Measurements from ENCODE around the gene NT5C2. TPM values are rescaled to one million over a fixed set of nuclear protein-coding genes. Genes with fewer than 3 reads are reported as not detected.
A peak's percentile ranks its signal among the peaks of the same experiment; 100 is the strongest.
"Not testable (repeated sequence)": the region's sequence is repeated elsewhere in the genome, so short reads cannot be mapped to it uniquely, and the experiment has no call there.

Gene NT5C2
- total RNA-seq, 2 experiments from 2014 or later = 60.8 to 62.0 TPM

DNA sequence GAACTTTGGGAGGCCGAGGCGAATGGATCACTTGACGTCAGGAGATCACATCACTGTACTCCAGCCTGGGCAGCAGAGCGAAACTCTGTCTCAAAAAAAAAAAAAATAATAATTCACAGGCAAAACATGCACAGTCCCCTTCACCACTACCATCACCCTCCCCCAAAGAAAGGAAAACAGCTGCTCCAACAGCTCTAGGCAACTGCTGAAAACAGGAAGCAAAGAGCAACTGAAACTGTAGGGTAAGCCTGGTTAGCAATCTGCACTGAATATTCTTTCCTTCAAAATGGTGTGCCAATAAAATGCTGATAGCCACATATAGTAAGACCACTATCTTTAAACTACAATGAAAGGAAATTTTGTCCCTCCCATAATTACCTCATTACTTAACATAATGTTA is 11.8 kb downstream of the NT5C2 start:
- H3K27ac Mint-ChIP-seq = peak overlapping the region; percentile 11
- H3K36me3 Mint-ChIP-seq (ENCODE audit: low read depth) = peaks cover 36% of the 10 kb centered on the region
- no peaks in the 10 kb centered on the region for H3K27me3 Mint-ChIP-seq (ENCODE audit: low read depth)
- DNase-seq (no peak), ATAC-seq (peak; percentile 52)
- CTCF ChIA-PET = no interaction called here
- POLR2A ChIA-PET = interaction anchor here (1.0 kb wide), 1 partner anchor 11 kb away, joined by 4 read pairs; the partner anchor contains the start of gene NT5C2
- H3K9me3 Mint-ChIP-seq (ENCODE audit: insufficient read depth) = no peaks in the 10 kb centered on the region
- H3K4me1 Mint-ChIP-seq (ENCODE audit: low read depth) = peaks cover 37% of the 10 kb centered on the region
- H3K4me3 Mint-ChIP-seq = no peak overlapping the region

GRCh38 chr10:103180491-103180890 is 12.6 kb downstream of the NT5C2 start:
- ATAC-seq = no peak
- peaks cover 35% of the 10 kb centered on the region for H3K36me3 Mint-ChIP-seq (ENCODE audit: low read depth)
- H3K27me3 Mint-ChIP-seq (ENCODE audit: low read depth) = no peaks in the 10 kb centered on the region
- H3K9me3 Mint-ChIP-seq (ENCODE audit: insufficient read depth) = no peaks in the 10 kb centered on the region
- no peak overlapping the region for H3K27ac Mint-ChIP-seq
- no peak overlapping the region for H3K4me3 Mint-ChIP-seq
- DNase-seq = no peak
- peaks cover 30% of the 10 kb centered on the region for H3K4me1 Mint-ChIP-seq (ENCODE audit: low read depth)
- ChIA-PET POLR2A (no interaction called here), CTCF (no interaction called here)

DNA sequence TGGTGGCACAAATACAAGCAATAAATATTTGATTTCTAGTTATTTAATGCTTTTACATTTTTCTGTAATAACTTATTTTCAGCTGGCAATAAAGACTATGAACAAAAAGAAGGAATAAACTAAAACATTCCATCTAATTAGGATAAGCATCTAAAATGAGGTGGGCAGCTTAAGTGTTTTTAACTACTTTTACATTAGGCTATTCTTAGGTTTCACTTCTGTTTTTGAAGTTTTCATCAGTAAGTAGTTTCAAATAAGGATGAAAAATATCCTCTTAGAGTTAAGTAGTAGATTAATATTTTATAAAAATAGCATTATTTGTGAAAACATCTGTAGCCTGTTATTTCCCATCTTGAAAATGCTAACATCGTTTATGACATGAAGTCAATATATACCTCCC is 15.9 kb downstream of the NT5C2 start:
- H3K36me3 Mint-ChIP-seq (ENCODE audit: low read depth) = peaks cover 35% of the 10 kb centered on the region
- no peaks in the 10 kb centered on the region for H3K9me3 Mint-ChIP-seq (ENCODE audit: insufficient read depth)
- no peaks in the 10 kb centered on the region for H3K27me3 Mint-ChIP-seq (ENCODE audit: low read depth)
- peaks cover 15% of the 10 kb centered on the region for H3K4me1 Mint-ChIP-seq (ENCODE audit: low read depth)
- ChIA-PET POLR2A (interaction anchor here (1.8 kb wide), 1 partner anchor 15 kb away, joined by 10 read pairs; the partner anchor contains the start of gene NT5C2), CTCF (no interaction called here)
- no peak overlapping the region for H3K4me3 Mint-ChIP-seq
- ATAC-seq (no peak), DNase-seq (no peak)
- no peak overlapping the region for H3K27ac Mint-ChIP-seq

DNA sequence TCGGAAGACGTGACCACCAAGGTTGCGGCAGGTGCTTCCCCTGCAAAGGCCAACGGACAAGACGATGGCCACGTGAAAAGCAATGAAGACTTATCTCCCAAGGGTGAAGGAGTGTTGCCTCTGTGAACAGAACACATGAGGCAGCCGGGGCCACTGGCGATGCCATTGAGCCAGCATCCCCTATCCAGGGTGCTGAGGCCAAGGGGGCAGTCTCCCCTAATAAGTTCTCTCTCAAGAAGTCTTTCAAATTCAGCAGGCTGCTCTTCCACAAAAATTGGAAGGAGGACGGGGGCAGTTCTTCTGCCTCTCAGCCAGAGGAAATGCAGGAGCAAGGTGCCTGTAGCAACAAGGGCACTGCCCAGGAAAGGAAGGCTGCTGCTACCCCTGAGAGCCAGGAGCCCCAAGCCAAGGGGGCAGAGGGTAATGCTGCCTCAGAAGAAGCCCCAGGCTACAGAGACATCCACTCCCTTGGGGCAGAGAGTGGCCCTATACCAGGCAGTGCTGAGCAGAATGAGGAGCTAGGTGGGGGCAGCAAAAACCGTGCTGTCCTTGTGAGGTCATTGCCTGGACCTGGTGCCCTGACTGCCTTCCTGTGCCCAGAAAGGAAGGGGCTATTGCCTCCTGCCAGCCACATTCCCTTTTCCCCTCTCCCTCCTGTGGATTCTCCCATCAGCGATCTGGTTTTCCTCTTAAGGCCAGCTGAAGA is 17.3 kb downstream of the NT5C2 start:
- H3K27ac Mint-ChIP-seq = no peak overlapping the region
- no peak for DNase-seq
- H3K36me3 Mint-ChIP-seq (ENCODE audit: low read depth) = peaks cover 31% of the 10 kb centered on the region
- no peak overlapping the region for H3K4me3 Mint-ChIP-seq
- peaks cover 6% of the 10 kb centered on the region for H3K4me1 Mint-ChIP-seq (ENCODE audit: low read depth)
- H3K27me3 Mint-ChIP-seq (ENCODE audit: low read depth) = no peaks in the 10 kb centered on the region
- H3K9me3 Mint-ChIP-seq (ENCODE audit: insufficient read depth) = no peaks in the 10 kb centered on the region
- ChIA-PET POLR2A (no interaction called here), CTCF (no interaction called here)
- ATAC-seq = no peak

DNA sequence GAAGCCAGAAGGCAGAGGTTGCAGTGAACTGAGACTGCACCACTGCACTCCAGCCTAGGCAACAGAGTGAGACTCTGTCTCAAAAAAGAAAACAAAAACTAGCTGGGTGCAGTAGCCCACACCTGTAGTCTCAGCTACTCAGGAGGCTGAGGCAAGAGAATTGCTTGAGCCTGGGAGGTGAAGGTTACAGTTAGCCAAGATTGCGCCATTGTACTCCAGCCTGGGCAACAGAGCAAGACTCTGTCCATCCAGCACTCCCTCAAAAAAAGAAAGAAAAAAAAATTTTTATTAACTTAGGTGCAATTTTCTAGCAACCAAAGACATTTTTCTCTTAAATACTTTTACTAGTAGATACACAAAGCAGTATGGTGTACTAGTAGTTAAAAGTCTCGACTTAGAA is 18.7 kb downstream of the NT5C2 start:
- H3K4me3 Mint-ChIP-seq; ATAC-seq; H3K4me1 Mint-ChIP-seq (ENCODE audit: low read depth); DNase-seq; CTCF ChIA-PET; H3K27ac Mint-ChIP-seq; H3K9me3 Mint-ChIP-seq (ENCODE audit: insufficient read depth); H3K27me3 Mint-ChIP-seq (ENCODE audit: low read depth): not testable (repeated sequence)
- H3K36me3 Mint-ChIP-seq (ENCODE audit: low read depth) = peaks cover 28% of the 10 kb centered on the region
- POLR2A ChIA-PET = interaction anchor here (1.1 kb wide), 1 partner anchor 18 kb away, joined by 3 read pairs; no protein-coding TSS in a partner anchor

- POLR2A ChIA-PET = no interaction called here
- H3K36me3 Mint-ChIP-seq (ENCODE audit: low read depth) = peaks cover 28% of the 10 kb centered on the region
Measured at GRCh38 chr10:103171278-103171677, 21.8 kb downstream of the NT5C2 start.

DNA sequence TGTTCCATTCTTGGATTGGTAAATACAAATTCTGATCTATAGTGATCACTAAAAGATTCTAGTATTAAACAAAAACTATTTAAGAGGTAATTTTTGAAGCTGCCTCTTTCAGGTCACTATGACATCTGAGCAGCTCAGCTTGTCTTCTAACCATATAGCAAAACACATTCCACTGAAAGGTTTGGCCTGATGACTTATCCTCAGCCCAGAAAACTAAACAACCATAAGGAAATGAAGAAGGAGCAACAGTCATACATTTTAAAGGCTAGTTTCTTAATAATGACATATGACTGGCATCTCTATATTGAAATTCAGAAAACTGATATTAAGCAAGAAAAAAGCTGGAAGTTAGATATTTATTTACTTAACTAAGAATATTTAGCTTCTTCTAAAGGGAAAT is 24.6 kb downstream of the NT5C2 start:
- ChIA-PET POLR2A (no interaction called here), CTCF (no interaction called here)
- DNase-seq (no peak), ATAC-seq (no peak)
- peaks cover 32% of the 10 kb centered on the region for H3K36me3 Mint-ChIP-seq (ENCODE audit: low read depth)
- no peak overlapping the region for H3K4me3 Mint-ChIP-seq
- peaks cover 4% of the 10 kb centered on the region for H3K9me3 Mint-ChIP-seq (ENCODE audit: insufficient read depth)
- H3K27ac Mint-ChIP-seq = no peak overlapping the region
- peaks cover 3% of the 10 kb centered on the region for H3K4me1 Mint-ChIP-seq (ENCODE audit: low read depth)
- no peaks in the 10 kb centered on the region for H3K27me3 Mint-ChIP-seq (ENCODE audit: low read depth)

More at GRCh38 chr10:103171278-103171677, 21.8 kb downstream of the NT5C2 start:
- no peaks in the 10 kb centered on the region for H3K27me3 Mint-ChIP-seq (ENCODE audit: low read depth)
- H3K4me1 Mint-ChIP-seq (ENCODE audit: low read depth) = peaks cover 3% of the 10 kb centered on the region
- peak overlapping the region; percentile 16 for H3K27ac Mint-ChIP-seq
- no peak overlapping the region for H3K4me3 Mint-ChIP-seq
- CTCF ChIA-PET = no interaction called here
- no peaks in the 10 kb centered on the region for H3K9me3 Mint-ChIP-seq (ENCODE audit: insufficient read depth)
- DNase-seq = no peak
- no peak for ATAC-seq

DNA sequence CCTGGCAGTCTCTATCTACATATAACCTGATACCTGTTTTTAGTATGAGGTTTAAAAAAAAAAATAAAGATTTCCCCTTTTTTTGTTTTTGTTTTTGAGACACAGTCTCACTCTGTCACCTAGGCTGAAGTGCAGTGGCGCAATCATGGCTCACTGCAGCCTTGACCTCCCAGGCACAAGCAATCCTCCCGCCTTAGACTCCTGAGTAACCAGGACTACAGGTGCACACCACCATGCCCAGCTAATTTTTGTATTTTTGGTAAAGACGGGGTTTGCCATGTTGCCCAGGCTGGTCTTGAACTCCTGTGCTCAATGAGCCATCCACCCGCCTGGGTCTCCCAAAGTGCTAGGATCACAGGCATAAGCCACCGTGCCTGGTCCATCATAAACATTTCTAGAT is 25.5 kb downstream of the NT5C2 start:
- CTCF ChIA-PET; H3K4me3 Mint-ChIP-seq; H3K4me1 Mint-ChIP-seq (ENCODE audit: low read depth); POLR2A ChIA-PET; DNase-seq; H3K27ac Mint-ChIP-seq; H3K27me3 Mint-ChIP-seq (ENCODE audit: low read depth); H3K9me3 Mint-ChIP-seq (ENCODE audit: insufficient read depth); ATAC-seq: not testable (repeated sequence)
- H3K36me3 Mint-ChIP-seq (ENCODE audit: low read depth) = peaks cover 31% of the 10 kb centered on the region

GRCh38 chr10:103166523-103166922 is 26.5 kb downstream of the NT5C2 start:
- H3K9me3 Mint-ChIP-seq (ENCODE audit: insufficient read depth) = peaks cover 4% of the 10 kb centered on the region
- CTCF ChIA-PET = no interaction called here

DNA sequence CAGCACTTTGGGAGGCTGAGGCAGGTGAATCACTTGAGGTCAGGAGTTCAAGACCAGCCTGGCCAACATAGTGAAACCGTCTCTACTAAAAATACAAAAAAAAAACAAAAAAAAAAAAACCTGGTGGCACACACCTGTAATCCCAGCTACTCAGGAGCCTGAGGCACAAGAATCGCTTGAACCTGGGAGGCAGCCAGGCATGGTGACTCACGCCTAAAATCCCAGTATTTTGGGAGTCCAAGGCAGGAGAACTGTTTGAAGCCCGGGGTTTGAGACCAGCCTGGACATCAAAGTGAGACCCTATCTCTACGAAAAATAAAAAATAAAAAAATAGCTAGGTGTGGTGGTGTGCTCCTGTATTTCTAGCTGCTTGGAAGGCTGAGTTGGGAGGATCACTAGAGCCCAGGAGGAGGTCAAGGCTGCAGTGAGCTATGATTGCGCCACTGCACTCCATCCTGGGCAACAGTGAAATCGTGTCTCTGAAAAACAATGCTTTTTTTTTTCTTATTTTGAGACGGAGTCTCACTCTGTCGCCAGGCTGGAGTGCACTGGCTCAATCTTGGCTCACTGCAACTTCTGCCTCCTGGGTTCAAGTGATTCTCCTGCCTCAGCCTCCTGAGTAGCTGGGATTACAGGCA is 29.2 kb downstream of the NT5C2 start:
- ChIA-PET POLR2A (interaction anchor here (0.6 kb wide), 1 partner anchor 28 kb away, joined by 3 read pairs; no protein-coding TSS in a partner anchor), CTCF (interaction anchor here (0.9 kb wide), 1 partner anchor 8 kb away, joined by 3 read pairs; no protein-coding TSS in a partner anchor)
- DNase-seq; H3K4me1 Mint-ChIP-seq (ENCODE audit: low read depth); ATAC-seq; H3K4me3 Mint-ChIP-seq; H3K27me3 Mint-ChIP-seq (ENCODE audit: low read depth); H3K9me3 Mint-ChIP-seq (ENCODE audit: insufficient read depth); H3K27ac Mint-ChIP-seq: not testable (repeated sequence)
- peaks cover 32% of the 10 kb centered on the region for H3K36me3 Mint-ChIP-seq (ENCODE audit: low read depth)

More at GRCh38 chr10:103166523-103166922, 26.5 kb downstream of the NT5C2 start:
- no peak overlapping the region for H3K27ac Mint-ChIP-seq
- H3K27me3 Mint-ChIP-seq (ENCODE audit: low read depth) = no peaks in the 10 kb centered on the region
- ATAC-seq = no peak
- no peak overlapping the region for H3K4me3 Mint-ChIP-seq
- POLR2A ChIA-PET = no interaction called here
- H3K36me3 Mint-ChIP-seq (ENCODE audit: low read depth) = peaks cover 32% of the 10 kb centered on the region
- peaks cover 3% of the 10 kb centered on the region for H3K4me1 Mint-ChIP-seq (ENCODE audit: low read depth)
- no peak for DNase-seq

- Mint-ChIP-seq H3K36me3 (ENCODE audit: low read depth) (peaks cover 27% of the 10 kb centered on the region), H3K4me1 (ENCODE audit: low read depth) (no peaks in the 10 kb centered on the region), H3K27ac (no peak overlapping the region), H3K9me3 (ENCODE audit: insufficient read depth) (no peaks in the 10 kb centered on the region), H3K27me3 (ENCODE audit: low read depth) (no peaks in the 10 kb centered on the region), H3K4me3 (no peak overlapping the region)
- ChIA-PET POLR2A (no interaction called here), CTCF (no interaction called here)
- DNase-seq (no peak), ATAC-seq (no peak)
Measured at GRCh38 chr10:103157246-103157645, 35.8 kb downstream of the NT5C2 start.

DNA sequence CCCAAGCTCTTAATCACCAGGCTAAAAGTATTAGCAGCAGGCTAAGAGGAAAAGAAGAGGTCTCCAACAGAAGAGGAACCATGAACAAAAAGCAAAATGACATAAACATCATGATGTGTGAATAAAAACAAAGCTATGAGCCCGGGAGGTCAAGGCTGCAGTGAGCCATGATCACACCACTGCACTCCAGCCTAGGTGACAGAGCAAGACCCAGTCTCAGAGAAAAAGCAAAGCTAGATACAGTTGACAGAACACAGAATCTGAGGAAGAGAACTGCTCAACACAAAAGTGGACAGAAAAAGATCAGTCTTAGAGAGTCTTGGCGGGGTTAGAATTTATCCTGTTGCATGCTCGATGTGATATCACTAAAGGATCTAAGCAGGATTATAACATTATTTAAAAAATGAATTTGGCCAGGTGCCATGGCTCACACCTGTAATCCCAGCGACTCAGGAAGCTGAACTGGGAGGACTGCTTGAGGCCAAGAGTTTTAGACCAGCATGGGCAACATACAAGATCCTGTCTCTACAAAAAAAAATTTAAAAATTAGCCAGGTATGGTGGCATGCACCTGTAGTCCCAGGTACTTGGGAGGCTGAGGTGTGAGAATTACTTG is 37.5 kb downstream of the NT5C2 start:
- ChIA-PET CTCF (interaction anchor here (0.7 to 1.1 kb wide), 4 partner anchors 8 to 238 kb away, joined by 3 read pairs; no protein-coding TSS in a partner anchor), POLR2A (no interaction called here)
- DNase-seq = no peak
- no peaks in the 10 kb centered on the region for H3K27me3 Mint-ChIP-seq (ENCODE audit: low read depth)
- no peak for ATAC-seq
- H3K27ac Mint-ChIP-seq = no peak overlapping the region
- no peak overlapping the region for H3K4me3 Mint-ChIP-seq
- H3K4me1 Mint-ChIP-seq (ENCODE audit: low read depth) = no peaks in the 10 kb centered on the region
- H3K36me3 Mint-ChIP-seq (ENCODE audit: low read depth) = peaks cover 28% of the 10 kb centered on the region
- H3K9me3 Mint-ChIP-seq (ENCODE audit: insufficient read depth) = no peaks in the 10 kb centered on the region

Measured in activated CD8-positive, alpha-beta T cell treated with anti-CD3 and anti-CD28 coated beads, Interleukin-2, amount 10 ng/mL, durations not matched to agents 7 days and 5 days (primary cell).